ENCODE data around the gene AP1S2. TPM values are rescaled to one million over a fixed set of nuclear protein-coding genes. Genes with fewer than 3 reads are reported as not detected.

AP1S2 gene
- total and polyA plus RNA-seq, 2 of the 8 experiments (the other 6 are each of a cell fraction or from before 2014, with no cell fraction given): 88.2 to 237 TPM

- Histone ChIP-seq H4K91ac (replicated peaks; ENCODE audit: insufficient read length, low read length) (no peak overlapping the region), H3K23ac (ENCODE audit: insufficient read length) (no peak overlapping the region), H3K4me1 (replicated peaks in 1 of 4; ENCODE audit: control insufficient read depth in 3 of 4, insufficient read depth in 4 of 4, low read length in 3 of 4) (peaks cover 0 to 2% (median 0%) of the 10 kb centered on the region in 4 experiments; a peak in 1 of 7 replicates), H3K79me1 (ENCODE audit: low read depth, low read length) (no peaks in the 10 kb centered on the region), H2BK20ac (ENCODE audit: low read length) (no peak overlapping the region), H4K5ac (ENCODE audit: insufficient read length, low read depth, low read length) (no peak overlapping the region), H3K9me3 (ENCODE audit: insufficient read depth in 2 of 2, low read depth in 1 of 2, low read length in 1 of 2) (no peaks in the 10 kb centered on the region; a peak in 1 of 4 replicates), H3K4me3 (ENCODE audit: extremely low read depth in 1 of 4, insufficient read depth in 2 of 4, low read depth in 3 of 4, low read length in 4 of 4) (no peak overlapping the region), H4K8ac (ENCODE audit: extremely low read depth, insufficient read depth, low read length) (no peak overlapping the region), H3K27ac (ENCODE audit: low read depth, low read length) (no peak overlapping the region), H3K4ac (replicated peaks; ENCODE audit: insufficient read length, low read depth, low read length) (no peak overlapping the region), H4K20me1 (replicated peaks in 1 of 2; ENCODE audit: control insufficient read depth in 1 of 2, insufficient read depth in 2 of 2, low read length in 2 of 2) (no peaks in the 10 kb centered on the region), H3K18ac (ENCODE audit: extremely low read depth, low read length) (no peak overlapping the region), H2AK5ac (ENCODE audit: low read depth, low read length) (no peak overlapping the region), H2BK5ac (ENCODE audit: low read depth, low read length) (no peak overlapping the region), H3K36me3 (ENCODE audit: control insufficient read depth in 2 of 4, insufficient read depth in 4 of 4, low read length in 3 of 4) (no peaks in the 10 kb centered on the region), H3K4me2 (ENCODE audit: insufficient read depth in 1 of 2, low read depth in 2 of 2, low read length in 2 of 2) (no peak overlapping the region), H2BK15ac (ENCODE audit: low read length) (no peak overlapping the region), H3K14ac (ENCODE audit: insufficient read length) (no peak overlapping the region), H3K79me2 (ENCODE audit: control insufficient read depth in 1 of 2, insufficient read depth in 2 of 2, low read length in 2 of 2) (no peaks in the 10 kb centered on the region), H3K56ac (replicated peaks; ENCODE audit: insufficient read length, low read depth, low read length) (no peak overlapping the region), H3K9ac (replicated peaks in 1 of 4; ENCODE audit: extremely low read depth in 1 of 4, low read depth in 3 of 4, low read length in 3 of 4) (no peak overlapping the region), H2BK12ac (ENCODE audit: low read depth, low read length) (no peak overlapping the region), H3K27me3 (replicated peaks in 1 of 4; ENCODE audit: control insufficient read depth in 3 of 4, extremely low read depth in 1 of 4, insufficient read depth in 3 of 4, low read length in 3 of 4) (no peaks in the 10 kb centered on the region), H2AFZ (ENCODE audit: low read length) (no peak overlapping the region), H2BK120ac (replicated peaks; ENCODE audit: low read depth, low read length) (no peak overlapping the region), H3K23me2 (ENCODE audit: low read depth, low read length) (no peaks in the 10 kb centered on the region)
- FAIRE-seq: no peak
- CTCF ChIA-PET (ENCODE audit: partially characterized antibody): no interaction called here
- 100% methylated on average over 2 of the region's 2 CpGs; no CpG with 5 or more reads in 1 of the 2 experiments for WGBS, 2 experiments (ENCODE audit: extremely low coverage in 1 of 2, insufficient coverage in 1 of 2, insufficient read length in 1 of 2, insufficient replicate concordance in 2 of 2, low coverage in 1 of 2, low lambda C conversion rate in 2 of 2, missing lambda C conversion rate in 1 of 2)
- POLR2A ChIA-PET (ENCODE audit: partially characterized antibody): no interaction called here
- no peak for DNase-seq (ENCODE audit: low read depth in 1 of 2, low spot score in 2 of 2)
- no peak for TF ChIP-seq CHD1 (IDR thresholded peaks at IDR 0.05; ENCODE audit: low read depth, low read length)
- no peak for TF ChIP-seq RXRA (IDR thresholded peaks at IDR 0.05; ENCODE audit: insufficient read depth, low read depth, low read length)
- no peak for TF ChIP-seq RNF2 (IDR thresholded peaks at IDR 0.05; ENCODE audit: borderline replicate concordance, low read depth, low read length, missing control alignments, poor library complexity, severe bottlenecking)
- TF ChIP-seq SRF (IDR thresholded peaks at IDR 0.05; ENCODE audit: low read depth, low read length): no peak
- TF ChIP-seq TBP (IDR thresholded peaks at IDR 0.05; ENCODE audit: low read depth, low read length): no peak
- no peak for TF ChIP-seq POLR2AphosphoS5 (IDR thresholded peaks at IDR 0.05; ENCODE audit: low read depth, low read length)
- TF ChIP-seq MAX (IDR thresholded peaks at IDR 0.05): no peak
- TF ChIP-seq TCF12 (IDR thresholded peaks at IDR 0.05; ENCODE audit: low read depth, low read length): no peak
- TF ChIP-seq POLR2A (IDR thresholded peaks at IDR 0.05; ENCODE audit: control extremely low read depth in 1 of 2, low read depth in 2 of 2, low read length in 2 of 2): no peak
- TF ChIP-seq ZNF274 (IDR thresholded peaks at IDR 0.05; ENCODE audit: borderline replicate concordance, extremely low read depth, low read length): no peak
- no peak for TF ChIP-seq YY1 (IDR thresholded peaks at IDR 0.05; ENCODE audit: low read depth, low read length)
- TF ChIP-seq KDM4A (IDR thresholded peaks at IDR 0.05; ENCODE audit: low read depth, low read length, severe bottlenecking): no peak
- no peak for TF ChIP-seq CHD2 (IDR thresholded peaks at IDR 0.05; ENCODE audit: low read length)
- TF ChIP-seq SIRT6 (IDR thresholded peaks at IDR 0.05; ENCODE audit: low read length): no peak
- TF ChIP-seq SIN3A (conservative IDR thresholded peaks at IDR 0.05 in 1 of 2, IDR thresholded peaks at IDR 0.05 in 1 of 2; ENCODE audit: low read depth in 1 of 2, low read length in 2 of 2): no peak
These were observed 35.9 kb upstream of the AP1S2 start for GRCh38 chrX:15890463-15890862.
